HG03432 (cell line): ENCODE measurements around the gene PPP1R12C.

Source experiments
- ATAC-seq: cut with Tn5 transposase; IDR thresholded peaks from one replicate; pipeline ENCODE4 v1.9.1; 2021; ENCODE audit warnings: mild to moderate bottlenecking, moderate library complexity; ENCODE audit not compliant: unreplicated experiment

PPP1R12C gene

DNA sequence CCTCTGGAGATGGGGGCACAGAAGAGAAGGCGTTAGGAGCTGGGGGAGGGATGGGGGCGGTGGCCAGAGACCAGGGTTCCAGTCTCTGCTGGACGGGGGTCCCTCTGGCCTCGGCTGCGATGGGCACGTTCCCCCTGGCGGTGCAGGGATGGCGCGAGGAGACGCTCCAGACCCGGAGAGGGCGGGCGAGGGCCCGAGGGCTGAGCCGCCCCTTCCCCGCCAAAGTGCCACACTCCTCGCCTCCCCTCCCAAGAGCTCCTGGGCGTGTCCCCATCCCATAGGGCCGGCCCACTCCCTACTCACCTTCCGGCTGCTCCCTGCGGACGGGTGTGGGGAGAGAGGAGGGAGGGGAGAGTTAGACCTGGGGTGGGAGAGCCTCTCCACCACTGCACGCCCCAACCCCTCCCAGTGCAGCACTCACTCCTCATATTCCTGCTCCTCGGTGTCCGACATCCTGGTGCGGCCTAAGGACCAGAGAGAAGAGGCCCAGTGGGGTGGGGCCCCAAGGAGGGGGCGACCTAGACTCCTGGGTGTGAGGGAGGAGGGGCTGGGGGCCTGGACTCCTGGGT lies 29.4 kb upstream of the PPP1R12C start:
- no peak for ATAC-seq

DNA sequence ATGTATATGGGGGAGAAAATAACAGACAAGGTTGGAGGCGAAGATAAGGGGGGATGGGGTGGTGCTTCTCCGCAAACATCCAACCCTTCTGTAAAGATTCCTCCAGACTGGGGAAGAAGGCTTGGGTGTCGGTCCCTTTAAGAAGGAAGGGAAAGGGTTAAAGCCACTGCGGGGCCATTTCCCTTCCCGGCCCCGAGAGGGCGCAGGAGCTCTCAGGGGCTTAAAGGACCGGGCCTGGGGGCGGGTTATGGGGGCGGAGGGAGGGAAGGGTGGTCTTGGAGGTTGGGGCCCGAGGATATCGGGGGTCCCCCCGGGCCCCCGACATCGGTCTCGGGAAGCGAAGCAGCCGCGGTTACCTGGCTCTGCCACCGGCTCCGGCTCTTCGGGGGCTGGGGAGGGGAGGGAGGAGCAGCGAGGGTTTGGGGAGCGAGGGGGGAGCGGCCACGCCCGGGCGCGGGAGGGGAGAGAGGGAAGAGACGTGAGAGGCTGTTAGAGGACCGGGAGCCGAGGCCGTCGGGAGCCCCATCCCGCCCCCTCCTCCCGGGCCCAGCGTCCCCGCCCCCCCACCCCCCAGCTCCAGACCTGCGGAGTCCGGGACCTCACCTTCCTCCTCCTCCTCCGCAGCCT lies 28.8 kb upstream of the PPP1R12C start:
- ATAC-seq, result no peak

DNA sequence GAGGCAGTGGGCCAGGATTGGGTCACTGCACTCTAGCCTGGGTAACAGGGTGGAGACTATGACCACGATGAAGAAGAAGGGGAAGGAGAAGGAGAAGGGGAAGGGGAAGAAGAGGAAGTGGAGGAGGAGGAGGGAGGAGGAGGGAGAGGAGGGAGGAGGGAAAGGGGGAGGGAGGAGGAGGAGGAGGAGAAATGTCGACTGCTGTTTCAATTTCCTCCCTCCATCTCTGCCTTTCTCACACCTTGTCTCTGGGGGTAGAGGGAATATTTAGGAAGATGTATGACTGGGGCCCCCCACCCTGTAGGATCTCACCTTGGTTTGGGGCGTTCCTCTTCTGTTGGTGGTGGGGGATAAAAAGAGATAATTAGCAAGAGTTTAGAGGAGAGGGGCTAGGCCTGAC lies 27.8 kb upstream of the PPP1R12C start:
- ATAC-seq, result no peak

DNA sequence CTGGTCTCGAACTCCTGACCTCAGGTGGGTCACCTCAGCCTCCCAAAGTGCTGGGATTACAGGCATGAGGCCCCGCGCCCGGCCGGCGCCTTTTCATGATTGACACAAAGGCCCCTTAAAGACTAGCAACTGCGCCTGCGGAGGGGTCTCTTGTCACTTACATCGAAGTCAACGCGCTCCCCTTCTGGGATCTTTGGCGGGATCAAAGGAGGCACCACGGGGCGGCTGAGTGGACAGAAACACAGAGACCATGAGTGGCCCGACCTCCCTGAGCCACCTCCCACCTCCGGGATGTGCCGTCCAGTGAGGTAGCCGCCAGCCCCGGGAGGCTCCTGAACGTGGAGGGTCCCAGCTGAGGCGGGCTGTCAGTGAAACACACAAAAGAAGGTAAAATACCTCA lies 24.3 kb upstream of the PPP1R12C start:
- ATAC-seq, result no peak

DNA sequence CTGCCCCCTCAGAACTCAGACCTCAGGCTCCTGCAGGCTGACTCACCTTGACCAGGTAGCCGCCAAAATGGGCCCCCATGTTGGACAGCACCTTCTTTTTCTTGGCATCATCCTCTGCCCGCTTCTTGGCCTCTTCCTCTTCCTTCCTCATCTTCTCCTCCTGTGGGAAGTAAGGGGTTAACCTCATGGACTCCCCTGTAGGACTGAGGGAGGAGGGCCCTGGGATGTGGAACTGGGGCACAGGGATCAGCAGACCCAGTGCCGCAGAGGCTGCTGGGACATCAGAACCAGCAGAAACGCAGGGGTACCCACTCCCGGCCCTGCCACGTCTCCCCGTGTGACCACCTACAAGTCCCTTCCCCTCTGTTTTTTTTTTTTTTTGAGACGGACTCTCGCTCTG lies 20.5 kb upstream of the PPP1R12C start:
- no peak for ATAC-seq

DNA sequence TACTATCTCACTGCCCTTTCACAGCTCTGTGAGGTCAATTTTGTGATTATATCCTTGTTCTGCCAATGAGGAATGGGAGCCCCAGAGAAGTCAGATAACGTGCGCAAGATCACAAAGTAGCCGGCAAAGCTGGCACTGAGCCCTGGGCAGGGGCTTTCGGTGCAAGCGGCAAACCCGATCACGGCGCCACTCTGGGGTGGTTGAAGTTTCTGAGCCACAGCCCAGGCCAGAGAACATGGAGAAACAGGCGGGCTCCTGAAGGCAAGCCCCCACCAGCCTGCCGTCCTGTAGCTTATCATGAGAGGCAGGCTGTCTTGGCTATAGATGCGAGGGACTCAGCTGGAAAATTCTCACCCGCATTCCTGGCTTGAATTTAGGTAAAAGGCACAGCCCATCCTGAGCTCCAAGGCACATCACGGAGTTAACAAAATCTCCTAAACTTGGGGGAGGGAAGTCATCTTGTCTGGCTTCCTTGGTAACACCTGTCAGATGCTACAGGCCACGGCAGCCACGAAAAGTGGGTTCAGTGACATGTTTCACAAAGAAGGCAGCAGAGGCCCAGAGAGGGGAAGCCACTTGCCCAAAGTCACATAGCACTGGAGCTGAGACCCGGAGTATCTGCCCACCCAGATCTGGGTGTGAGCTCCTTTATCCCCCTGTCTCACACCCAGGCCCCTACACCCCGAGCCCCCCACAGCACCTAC lies 19.1 kb upstream of the PPP1R12C start:
- no peak for ATAC-seq

DNA sequence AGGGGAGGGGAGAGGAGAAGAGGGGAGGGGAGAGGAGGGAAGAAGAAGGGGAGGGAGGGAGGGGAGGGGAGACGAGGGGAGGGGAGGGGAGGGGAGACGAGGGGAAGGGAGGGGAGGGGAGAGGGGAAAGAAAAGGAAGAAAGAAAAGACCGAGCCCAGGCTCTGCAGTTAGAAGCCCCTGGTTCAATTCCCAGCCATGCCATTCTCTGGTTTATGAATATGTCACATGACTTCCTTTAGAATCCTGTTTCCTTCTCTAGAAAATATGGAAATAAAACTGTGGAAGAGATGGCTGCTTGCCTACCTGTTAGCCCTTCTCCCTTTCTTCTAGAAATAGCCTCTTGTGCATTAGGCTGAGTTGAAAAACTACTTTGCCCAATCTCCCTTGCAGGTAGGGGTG lies 17.3 kb upstream of the PPP1R12C start:
- ATAC-seq, result no peak

DNA sequence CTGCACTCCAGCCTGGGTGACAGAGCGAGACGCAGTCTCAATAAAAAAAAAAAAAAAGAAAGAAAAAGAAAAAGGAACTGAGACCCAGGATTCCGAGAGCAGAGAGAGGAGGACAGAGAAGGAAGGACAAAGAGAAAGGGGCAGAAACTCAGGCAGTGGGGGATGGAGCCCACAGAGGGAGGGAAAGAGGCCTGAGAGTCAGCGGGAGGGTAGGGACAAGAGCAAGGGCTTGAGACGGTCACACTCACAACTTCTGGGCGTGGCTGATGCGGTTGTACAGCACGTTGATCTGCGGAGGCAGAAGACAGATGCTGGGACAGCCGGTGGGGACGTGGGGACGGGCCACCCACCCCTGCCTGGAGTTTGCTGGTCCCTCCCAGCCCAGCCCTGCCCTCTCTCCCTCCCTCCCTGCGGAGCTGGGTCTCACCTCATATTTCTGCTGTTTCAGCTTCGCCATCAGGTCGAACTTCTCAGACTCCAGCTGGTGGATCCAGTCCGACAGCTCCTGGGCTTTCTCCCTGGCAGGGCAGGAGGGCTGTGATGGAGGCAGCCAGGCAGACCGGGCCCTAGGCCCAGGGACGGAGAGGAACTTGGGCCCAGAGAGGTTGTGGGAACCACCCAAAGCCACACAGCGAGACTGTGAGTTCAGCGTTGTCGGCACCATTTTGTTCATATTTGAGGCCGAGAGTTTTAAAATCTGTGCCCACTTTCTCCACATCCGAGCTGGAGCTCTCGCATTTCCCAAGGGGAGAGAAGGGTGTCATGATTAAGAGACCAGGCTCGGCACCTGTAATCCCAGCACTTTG lies 16.4 kb upstream of the PPP1R12C start:
- ATAC-seq, result no peak

DNA sequence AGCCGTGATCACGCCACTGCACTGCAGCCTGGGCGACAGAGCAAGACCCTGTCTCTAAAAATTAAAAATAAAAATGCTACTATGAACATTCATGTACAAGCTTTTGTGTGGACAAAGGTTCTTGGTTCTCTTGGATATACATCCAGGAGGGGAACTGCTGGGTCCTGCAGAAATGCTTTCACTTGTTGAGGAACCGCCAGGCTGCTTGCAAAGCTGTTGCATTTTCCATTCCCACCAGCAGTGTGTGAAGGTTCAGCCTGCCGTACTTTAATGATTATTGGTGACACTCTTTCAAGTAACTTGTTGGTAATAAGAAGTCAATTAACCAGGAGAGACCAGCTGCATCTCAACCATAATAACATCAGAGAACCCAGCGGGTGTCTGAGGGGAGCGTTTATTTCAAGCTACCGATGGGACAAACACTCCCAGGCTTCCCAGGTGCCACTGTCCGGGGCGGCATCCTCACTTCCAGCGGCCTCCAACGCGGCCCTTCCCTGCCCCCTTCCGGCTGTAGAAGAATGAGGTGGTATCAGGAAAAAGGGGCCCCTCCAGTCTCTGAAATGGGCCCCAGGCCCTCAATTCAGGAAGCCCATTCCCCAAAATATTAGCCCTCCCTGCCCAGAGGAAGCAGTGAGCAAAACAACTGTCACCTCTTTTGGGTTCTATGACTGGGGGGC lies 15.2 kb upstream of the PPP1R12C start:
- no peak for ATAC-seq

DNA sequence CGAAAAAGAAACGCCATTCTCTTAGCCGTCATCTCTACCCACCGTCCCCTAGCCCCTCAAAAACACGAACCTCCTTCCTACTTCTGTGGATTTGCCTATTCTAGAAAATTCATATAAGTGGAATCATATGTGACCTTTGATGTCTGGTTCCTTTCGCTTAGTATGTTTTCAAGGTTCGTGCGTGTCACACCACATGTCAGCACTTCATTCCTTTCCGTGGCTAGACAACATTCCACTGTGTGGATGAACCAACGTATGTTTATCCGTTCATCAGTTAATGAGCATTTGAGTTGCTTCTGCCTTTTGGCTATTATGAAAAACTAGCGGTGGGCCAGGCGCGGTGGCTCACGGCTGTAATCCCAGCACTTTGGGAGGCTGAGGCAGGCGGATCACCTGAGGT lies 14.0 kb upstream of the PPP1R12C start:
- no peak for ATAC-seq

DNA sequence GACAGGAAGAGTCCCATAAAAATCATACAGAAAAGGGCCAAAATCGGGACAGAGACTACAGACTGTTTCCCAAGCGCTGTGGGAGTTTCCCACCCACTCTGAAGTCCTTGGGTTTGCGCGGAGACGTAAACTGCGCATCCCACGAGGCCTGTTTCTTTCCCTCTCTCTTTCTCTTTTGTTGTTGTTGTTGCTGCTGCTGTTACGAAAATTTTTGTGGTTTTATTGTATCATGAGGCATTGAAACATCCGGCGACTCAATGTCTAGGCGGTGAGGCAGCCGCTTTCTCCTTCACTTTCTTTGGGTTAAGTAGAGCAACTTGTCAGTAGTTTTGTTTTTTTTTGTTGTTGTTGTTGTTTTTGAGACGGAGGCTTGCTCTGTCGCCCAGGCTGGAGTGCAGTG lies 1.6 kb upstream of the PPP1R12C start:
- no peak for ATAC-seq

DNA sequence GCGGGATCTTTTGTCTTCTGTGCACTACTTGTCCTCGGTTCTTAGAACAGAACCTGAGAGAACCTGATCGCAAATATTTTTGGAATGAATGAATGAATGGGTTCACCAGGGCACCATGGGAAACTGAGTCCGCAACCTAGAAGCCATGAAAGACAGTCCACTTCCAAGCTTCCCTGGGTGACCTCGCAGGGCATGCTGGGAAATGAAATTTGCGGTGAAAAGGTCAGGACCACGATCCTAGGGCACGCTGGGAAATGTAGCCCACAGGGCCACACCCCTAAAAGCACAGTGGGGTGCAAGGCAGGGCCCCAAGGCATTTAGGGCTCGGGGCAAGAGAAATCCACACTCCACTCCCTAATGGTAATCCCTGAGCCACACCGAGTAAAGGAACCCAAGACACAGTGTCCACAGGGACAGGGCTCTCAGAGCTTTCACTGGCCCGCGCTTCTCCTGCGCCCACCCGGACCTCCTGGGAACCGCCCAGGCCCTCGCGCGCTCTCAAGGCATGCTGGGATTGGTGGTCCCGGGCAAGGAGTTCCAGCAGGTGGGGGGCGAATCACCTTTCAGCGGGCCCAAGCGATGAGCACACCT lies 1.1 kb upstream of the PPP1R12C start:
- no peak for ATAC-seq

DNA sequence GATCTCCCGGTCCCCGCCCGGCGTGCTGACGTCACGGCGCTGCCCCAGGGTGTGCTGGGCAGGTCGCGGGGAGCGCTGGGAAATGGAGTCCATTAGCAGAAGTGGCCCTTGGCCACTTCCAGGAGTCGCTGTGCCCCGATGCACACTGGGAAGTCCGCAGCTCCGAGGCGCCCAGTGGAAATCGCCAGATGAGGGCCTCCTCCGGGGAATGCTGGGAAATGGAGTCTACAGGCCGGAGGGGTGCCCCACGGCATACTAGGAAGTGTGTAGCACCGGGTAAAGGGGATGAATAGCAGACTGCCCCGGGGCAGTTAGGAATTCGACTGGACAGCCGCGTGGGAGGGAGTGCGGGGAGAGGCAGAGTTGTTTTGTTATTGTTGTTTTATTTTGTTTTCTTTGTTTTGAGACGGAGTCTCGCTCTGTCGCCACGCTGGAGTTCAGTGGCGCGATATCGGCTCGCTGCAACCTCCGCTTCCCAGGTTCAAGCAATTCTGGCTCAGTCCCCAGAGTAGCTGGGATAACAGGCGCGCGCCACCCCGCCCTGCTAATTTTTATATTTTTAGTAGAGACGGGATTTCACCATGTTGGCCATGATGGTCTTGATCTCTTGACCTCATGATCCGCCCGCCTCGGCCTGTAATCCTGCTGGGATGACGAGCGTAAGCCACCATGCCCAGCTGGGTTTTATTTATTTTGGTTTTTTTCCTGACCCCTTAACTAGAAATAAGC lies 390 bp upstream of the PPP1R12C start:
- ATAC-seq, result peak; percentile 81

DNA sequence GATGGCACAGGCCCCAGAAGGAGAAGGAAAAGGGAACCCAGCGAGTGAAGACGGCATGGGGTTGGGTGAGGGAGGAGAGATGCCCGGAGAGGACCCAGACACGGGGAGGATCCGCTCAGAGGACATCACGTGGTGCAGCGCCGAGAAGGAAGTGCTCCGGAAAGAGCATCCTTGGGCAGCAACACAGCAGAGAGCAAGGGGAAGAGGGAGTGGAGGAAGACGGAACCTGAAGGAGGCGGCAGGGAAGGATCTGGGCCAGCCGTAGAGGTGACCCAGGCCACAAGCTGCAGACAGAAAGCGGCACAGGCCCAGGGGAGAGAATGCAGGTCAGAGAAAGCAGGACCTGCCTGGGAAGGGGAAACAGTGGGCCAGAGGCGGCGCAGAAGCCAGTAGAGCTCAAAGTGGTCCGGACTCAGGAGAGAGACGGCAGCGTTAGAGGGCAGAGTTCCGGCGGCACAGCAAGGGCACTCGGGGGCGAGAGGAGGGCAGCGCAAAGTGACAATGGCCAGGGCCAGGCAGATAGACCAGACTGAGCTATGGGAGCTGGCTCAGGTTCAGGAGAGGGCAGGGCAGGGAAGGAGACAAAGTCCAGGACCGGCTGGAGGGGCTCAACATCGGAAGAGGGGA lies 1.1 kb downstream of the PPP1R12C start:
- ATAC-seq, result no peak

DNA sequence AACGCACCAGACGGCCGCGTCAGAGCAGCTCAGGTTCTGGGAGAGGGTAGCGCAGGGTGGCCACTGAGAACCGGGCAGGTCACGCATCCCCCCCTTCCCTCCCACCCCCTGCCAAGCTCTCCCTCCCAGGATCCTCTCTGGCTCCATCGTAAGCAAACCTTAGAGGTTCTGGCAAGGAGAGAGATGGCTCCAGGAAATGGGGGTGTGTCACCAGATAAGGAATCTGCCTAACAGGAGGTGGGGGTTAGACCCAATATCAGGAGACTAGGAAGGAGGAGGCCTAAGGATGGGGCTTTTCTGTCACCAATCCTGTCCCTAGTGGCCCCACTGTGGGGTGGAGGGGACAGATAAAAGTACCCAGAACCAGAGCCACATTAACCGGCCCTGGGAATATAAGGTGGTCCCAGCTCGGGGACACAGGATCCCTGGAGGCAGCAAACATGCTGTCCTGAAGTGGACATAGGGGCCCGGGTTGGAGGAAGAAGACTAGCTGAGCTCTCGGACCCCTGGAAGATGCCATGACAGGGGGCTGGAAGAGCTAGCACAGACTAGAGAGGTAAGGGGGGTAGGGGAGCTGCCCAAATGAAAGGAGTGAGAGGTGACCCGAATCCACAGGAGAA lies 1.9 kb downstream of the PPP1R12C start:
- ATAC-seq, result no peak

DNA sequence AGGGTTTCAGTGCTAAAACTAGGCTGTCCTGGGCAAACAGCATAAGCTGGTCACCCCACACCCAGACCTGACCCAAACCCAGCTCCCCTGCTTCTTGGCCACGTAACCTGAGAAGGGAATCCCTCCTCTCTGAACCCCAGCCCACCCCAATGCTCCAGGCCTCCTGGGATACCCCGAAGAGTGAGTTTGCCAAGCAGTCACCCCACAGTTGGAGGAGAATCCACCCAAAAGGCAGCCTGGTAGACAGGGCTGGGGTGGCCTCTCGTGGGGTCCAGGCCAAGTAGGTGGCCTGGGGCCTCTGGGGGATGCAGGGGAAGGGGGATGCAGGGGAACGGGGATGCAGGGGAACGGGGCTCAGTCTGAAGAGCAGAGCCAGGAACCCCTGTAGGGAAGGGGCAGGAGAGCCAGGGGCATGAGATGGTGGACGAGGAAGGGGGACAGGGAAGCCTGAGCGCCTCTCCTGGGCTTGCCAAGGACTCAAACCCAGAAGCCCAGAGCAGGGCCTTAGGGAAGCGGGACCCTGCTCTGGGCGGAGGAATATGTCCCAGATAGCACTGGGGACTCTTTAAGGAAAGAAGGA lies 2.8 kb downstream of the PPP1R12C start:
- no peak for ATAC-seq

DNA sequence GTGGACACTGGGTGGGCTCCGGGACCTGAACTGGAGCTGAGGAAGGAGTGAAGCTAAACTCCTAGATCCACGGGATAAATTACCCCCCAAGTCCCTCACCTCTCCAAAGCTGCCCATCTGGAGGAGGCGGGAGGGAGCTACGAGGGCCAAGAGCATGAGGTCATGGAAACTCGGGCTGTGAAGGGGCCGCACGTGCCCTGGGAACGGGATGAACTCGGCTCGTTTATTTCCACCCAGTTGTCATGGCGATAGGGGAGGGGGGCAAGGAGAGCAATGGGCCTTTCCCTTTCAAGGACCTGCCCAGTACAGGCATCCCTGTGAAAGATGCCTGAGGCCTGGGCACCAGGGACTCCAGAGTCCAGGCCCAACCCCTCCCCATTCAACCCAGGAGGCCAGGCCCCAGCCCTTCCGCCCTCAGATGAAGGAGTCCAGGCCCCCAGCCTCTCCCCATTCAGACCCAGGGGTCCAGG lies 3.8 kb downstream of the PPP1R12C start:
- no peak for ATAC-seq

DNA sequence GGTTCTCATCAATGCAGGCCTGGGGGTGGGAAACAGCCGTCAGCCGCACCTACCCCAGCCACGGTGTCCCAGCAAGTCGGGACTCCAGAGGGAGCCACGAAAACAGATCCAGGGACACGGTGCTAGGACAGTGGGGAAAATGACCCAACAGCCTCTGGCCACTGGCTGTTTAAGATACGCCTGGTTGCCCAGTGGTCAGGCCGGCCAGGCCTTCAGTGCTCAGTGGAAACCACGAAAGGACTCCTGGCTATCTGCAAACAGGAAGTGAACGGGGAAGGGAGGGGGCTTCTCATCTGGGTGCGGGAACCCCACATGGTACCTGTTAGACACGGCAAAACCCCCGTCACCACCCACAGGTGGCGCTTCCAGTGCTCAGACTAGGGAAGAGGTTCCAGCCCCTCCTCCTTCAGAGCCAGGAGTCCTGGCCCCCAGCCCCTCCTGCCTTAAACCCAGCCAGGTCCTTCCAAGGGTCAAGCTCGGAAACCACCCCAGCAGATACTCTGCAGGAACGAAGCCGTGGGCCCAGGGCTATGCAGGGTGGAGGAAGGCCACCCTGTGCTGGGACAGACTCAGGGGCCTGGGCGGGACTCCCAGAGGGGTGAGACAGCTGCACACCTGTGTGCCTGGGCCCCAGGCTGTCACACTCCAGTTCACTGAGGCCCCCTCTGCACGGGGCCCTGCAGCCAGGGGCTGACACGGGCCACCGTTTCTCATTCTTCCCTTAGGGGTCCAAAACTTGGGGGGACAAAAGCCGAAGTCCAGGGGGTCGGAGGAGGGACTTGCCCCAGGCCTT lies 4.5 kb downstream of the PPP1R12C start:
- no peak for ATAC-seq
